Type B pancreatic cell (in vitro differentiated cells): ENCODE results near the gene SMAD5. TPM values are rescaled to one million over a fixed set of nuclear protein-coding genes. Genes with fewer than 3 reads are reported as not detected.

ENCODE experiments used
- DNase-seq: peaks from one replicate; pipeline ENCODE4 v3.0.0; 2021; ENCODE audit warnings: mixed read lengths; ENCODE audit not compliant: unreplicated experiment; ENCODE audit errors: extremely low spot score
- H3K27ac Mint-ChIP-seq: 2 replicates; pipeline ENCODE4 v1.8.0; 2021; ENCODE audit warnings: mild to moderate bottlenecking, mixed read lengths
- H3K27me3 Mint-ChIP-seq: 2 replicates; pipeline ENCODE4 v1.8.0; 2021; ENCODE audit warnings: mixed read lengths
- H3K36me3 Mint-ChIP-seq: 2 replicates; pipeline ENCODE4 v1.8.0; 2021; ENCODE audit warnings: mixed read lengths
- H3K4me1 Mint-ChIP-seq: one replicate; pipeline ENCODE4 v1.8.0; 2021; ENCODE audit warnings: mixed read lengths; ENCODE audit not compliant: unreplicated experiment
- H3K4me3 Mint-ChIP-seq: 2 replicates; pipeline ENCODE4 v1.8.0; 2021; ENCODE audit warnings: mild to moderate bottlenecking, mixed read lengths
- H3K9me3 Mint-ChIP-seq: 2 replicates; pipeline ENCODE4 v1.8.0; 2021; ENCODE audit warnings: mixed read lengths
- total RNA-seq: library from RNA; stranded (reverse); gene quantifications from 2 replicates; pipeline ENCODE4 v1.2.1, GENCODE V29; 2021; ENCODE audit warnings: low replicate concordance
- TF ChIP-seq, protein P1 (sequence below): fragments of 200-600 bp; sonication (generic); conservative IDR thresholded peaks from 2 replicates; pipeline ENCODE4 v1.5.0; 2021; ENCODE audit warnings: antibody characterized with exemption, mild to moderate bottlenecking

The SMAD5 gene
- total RNA-seq, 1 donor from 2014 or later, result 80.0 TPM

DNA sequence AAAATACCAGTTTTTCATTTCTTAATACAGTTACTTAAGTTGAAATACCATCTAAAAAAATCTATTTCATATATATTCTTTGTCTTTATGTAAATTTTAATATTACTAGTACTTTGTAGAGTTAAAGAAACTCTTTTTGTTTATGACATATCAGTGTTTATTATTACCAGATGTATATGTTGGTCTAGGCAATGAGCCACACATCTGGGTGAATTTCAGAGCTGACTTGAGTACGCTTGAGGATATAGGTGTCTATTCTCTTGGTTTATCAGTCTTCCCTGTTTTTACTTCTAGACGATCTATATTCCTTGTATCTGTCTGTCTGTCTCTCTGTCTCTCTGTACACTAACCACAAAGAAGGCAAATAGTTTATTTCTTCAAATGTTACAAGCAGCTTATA is 2.9 kb downstream of the SMAD5 start:
- H3K4me1 Mint-ChIP-seq, result peaks cover 44% of the 10 kb centered on the region
- TF ChIP-seq, protein P1, sequence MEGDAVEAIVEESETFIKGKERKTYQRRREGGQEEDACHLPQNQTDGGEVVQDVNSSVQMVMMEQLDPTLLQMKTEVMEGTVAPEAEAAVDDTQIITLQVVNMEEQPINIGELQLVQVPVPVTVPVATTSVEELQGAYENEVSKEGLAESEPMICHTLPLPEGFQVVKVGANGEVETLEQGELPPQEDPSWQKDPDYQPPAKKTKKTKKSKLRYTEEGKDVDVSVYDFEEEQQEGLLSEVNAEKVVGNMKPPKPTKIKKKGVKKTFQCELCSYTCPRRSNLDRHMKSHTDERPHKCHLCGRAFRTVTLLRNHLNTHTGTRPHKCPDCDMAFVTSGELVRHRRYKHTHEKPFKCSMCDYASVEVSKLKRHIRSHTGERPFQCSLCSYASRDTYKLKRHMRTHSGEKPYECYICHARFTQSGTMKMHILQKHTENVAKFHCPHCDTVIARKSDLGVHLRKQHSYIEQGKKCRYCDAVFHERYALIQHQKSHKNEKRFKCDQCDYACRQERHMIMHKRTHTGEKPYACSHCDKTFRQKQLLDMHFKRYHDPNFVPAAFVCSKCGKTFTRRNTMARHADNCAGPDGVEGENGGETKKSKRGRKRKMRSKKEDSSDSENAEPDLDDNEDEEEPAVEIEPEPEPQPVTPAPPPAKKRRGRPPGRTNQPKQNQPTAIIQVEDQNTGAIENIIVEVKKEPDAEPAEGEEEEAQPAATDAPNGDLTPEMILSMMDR, result no peak
- H3K4me3 Mint-ChIP-seq, result peak overlapping the region; percentile 51
- no peak for DNase-seq
- H3K27me3 Mint-ChIP-seq, result peaks cover 2% of the 10 kb centered on the region
- peaks cover 19% of the 10 kb centered on the region for H3K36me3 Mint-ChIP-seq
- no peak overlapping the region for H3K27ac Mint-ChIP-seq
- no peaks in the 10 kb centered on the region for H3K9me3 Mint-ChIP-seq

DNA sequence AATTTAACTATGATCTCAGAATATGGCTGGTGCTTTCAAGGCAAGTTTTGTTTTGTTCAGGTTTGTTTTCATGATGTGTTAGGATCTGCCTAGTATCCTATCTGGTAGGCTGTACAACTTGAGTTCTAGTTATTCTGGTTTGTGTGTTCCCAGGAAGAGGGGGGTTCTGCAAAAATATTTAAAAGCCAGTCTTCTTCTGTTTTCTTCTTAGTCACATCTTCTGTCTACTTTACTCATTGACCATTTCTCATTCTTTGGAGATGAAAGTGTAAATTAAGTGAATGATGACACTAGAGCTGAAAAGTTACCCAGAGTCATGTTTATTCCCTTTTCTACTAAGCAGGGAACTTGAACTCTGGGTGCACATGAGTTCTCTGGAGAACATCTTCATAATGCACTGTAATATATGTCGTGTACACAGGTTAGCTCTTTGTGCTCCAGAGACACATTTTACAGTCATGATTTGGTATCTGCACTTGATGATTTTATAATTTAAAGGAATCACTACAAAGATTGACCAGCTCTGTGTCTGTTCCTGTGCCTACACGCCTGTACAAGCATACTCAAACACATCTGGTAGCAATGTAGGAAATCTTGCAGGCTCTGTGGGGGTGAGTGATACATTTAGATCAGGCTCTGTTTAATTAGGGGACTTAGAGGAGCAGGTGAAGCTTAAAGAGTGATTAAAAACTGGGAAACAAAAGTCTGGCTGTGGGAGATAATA is 5.0 kb downstream of the SMAD5 start:
- TF ChIP-seq, protein P1, result no peak
- Mint-ChIP-seq H3K36me3 (peaks cover 19% of the 10 kb centered on the region), H3K27ac (peak overlapping the region; percentile 64), H3K4me3 (peak overlapping the region; percentile 50), H3K27me3 (no peaks in the 10 kb centered on the region), H3K9me3 (no peaks in the 10 kb centered on the region), H3K4me1 (peaks cover 37% of the 10 kb centered on the region)
- no peak for DNase-seq

DNA sequence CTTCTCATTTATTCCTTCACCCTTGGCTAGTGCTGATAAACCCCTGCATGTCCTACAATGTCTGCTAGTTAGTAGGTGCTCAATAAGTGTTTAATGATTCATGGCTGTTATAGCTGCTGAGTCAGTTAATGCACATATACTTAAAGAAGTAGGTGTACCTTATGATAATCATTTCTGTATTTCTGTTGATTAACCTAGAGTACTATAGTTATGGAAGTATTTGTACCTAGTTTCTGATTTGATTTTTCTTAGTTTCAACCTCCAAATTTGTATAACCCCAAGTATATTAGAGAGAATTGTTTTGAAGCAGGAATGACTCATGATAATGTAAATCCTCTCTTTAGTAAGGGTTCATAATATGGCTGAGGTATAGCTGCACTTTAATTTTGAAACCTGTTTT is 8.9 kb downstream of the SMAD5 start:
- TF ChIP-seq, protein P1, result no peak
- Mint-ChIP-seq H3K36me3 (peaks cover 14% of the 10 kb centered on the region), H3K4me1 (peaks cover 33% of the 10 kb centered on the region), H3K27ac (no peak overlapping the region), H3K27me3 (no peaks in the 10 kb centered on the region), H3K4me3 (no peak overlapping the region), H3K9me3 (no peaks in the 10 kb centered on the region)
- no peak for DNase-seq

DNA sequence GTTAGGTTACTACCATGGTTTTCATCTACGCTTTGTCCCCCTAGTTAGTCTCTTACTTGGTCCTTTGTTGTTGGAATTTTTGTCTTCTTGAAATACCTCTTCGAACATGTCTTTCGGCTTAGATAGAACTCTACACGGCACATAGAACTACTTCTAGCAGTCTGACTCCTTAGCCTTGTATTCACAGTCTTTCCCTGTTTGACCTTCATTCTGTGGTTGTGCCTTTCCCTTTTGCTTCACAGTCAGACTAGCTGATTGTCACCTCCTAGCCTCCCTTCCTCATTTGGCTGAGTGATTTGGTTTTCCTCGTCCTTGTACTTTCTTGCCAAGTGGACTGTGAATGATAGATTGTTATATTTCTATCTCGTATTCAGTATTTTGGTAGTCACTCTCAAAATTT is 10.7 kb downstream of the SMAD5 start:
- TF ChIP-seq, protein P1, result no peak
- H3K9me3 Mint-ChIP-seq, result no peaks in the 10 kb centered on the region
- no peak overlapping the region for H3K4me3 Mint-ChIP-seq
- no peaks in the 10 kb centered on the region for H3K27me3 Mint-ChIP-seq
- peaks cover 12% of the 10 kb centered on the region for H3K36me3 Mint-ChIP-seq
- H3K4me1 Mint-ChIP-seq, result peaks cover 21% of the 10 kb centered on the region
- H3K27ac Mint-ChIP-seq, result no peak overlapping the region
- DNase-seq, result no peak

DNA sequence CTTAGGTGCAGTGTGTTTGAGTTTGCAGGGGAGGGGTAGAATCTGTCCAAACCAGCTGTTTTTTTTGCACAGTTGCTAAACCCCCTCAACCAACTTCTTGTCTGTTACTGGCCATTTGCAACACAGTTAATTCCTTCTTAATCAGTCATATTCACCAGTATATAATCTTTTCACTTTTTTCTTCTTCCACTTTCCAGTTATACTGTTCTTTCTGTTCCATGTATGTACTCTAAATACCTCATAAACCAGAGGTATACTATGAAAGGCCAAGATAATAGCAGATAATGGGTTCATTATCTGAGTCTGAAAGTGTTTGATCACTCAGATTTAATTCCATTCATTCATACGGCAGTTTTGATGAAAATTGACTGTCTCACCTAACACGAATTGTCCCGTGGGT is 11.1 kb downstream of the SMAD5 start:
- no peaks in the 10 kb centered on the region for H3K9me3 Mint-ChIP-seq
- no peak overlapping the region for H3K4me3 Mint-ChIP-seq
- no peak for DNase-seq
- H3K36me3 Mint-ChIP-seq, result peaks cover 11% of the 10 kb centered on the region
- peaks cover 18% of the 10 kb centered on the region for H3K4me1 Mint-ChIP-seq
- no peaks in the 10 kb centered on the region for H3K27me3 Mint-ChIP-seq
- H3K27ac Mint-ChIP-seq, result no peak overlapping the region
- TF ChIP-seq, protein P1, result no peak

DNA sequence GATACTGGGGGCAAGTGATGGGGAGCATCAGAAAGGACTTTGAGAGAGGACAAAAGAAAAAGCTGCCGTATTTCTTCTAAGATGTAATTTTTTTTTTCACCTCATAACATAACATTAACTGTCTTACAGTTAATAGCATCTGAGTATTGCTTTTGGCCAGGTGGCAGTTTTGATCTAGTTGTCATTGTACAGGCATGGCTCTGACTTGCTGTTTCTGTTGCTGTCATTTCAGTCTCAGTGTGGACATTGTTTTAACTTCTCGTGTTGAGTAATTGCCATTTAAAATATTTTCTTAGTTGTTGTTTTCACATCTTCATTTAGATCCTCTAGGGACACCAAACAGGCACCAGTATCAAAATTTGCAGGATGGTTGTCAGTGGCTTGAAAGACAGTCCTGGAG is 12.4 kb downstream of the SMAD5 start:
- TF ChIP-seq, protein P1, result no peak
- Mint-ChIP-seq H3K9me3 (no peaks in the 10 kb centered on the region), H3K4me1 (peaks cover 19% of the 10 kb centered on the region), H3K27ac (no peak overlapping the region), H3K36me3 (peaks cover 4% of the 10 kb centered on the region), H3K4me3 (no peak overlapping the region), H3K27me3 (no peaks in the 10 kb centered on the region)
- no peak for DNase-seq
